Activated naive CD8-positive, alpha-beta T cell treated with anti-CD3 and anti-CD28 coated beads, Interleukin-2, amount 10 ng/mL, durations not matched to agents 7 days and 5 days (primary cell): Measurements from ENCODE around the gene MICAL2. TPM values are rescaled to one million over a fixed set of nuclear protein-coding genes. Genes with fewer than 3 reads are reported as not detected.
A peak's percentile ranks its signal among the peaks of the same experiment; 100 is the strongest.

ENCODE experiments used
- ATAC-seq: fragments of 150-1000 bp; cut with Tn5 transposase; one replicate; pipeline ENCODE4 v1.10.0; 2021; ENCODE audit warnings: low read depth, moderate library complexity
- POLR2A ChIA-PET: fragments of 350-600 bp; sonication (Branson Sonifier 250); formaldehyde crosslinking; loops from one replicate; lab custom pipeline; 2021; ENCODE audit warnings: antibody characterized with exemption; lab: Charles Lee
- DNase-seq: peaks from one replicate; pipeline ENCODE4 v3.0.0; 2021
- H3K27ac Mint-ChIP-seq: one replicate; pipeline ENCODE4 v1.8.0; 2022; ENCODE audit warnings: mild to moderate bottlenecking, mixed read lengths
- H3K27me3 Mint-ChIP-seq: one replicate; pipeline ENCODE4 v1.8.0; 2022; ENCODE audit warnings: mild to moderate bottlenecking, moderate library complexity, mixed read lengths
- H3K36me3 Mint-ChIP-seq: one replicate; pipeline ENCODE4 v1.8.0; 2021; ENCODE audit warnings: mild to moderate bottlenecking, mixed read lengths
- H3K4me1 Mint-ChIP-seq: one replicate; pipeline ENCODE4 v1.8.0; 2021; ENCODE audit warnings: mixed read lengths
- H3K4me3 Mint-ChIP-seq: one replicate; pipeline ENCODE4 v1.8.0; 2022; ENCODE audit warnings: mild to moderate bottlenecking, moderate library complexity, mixed read lengths
- H3K9me3 Mint-ChIP-seq: one replicate; pipeline ENCODE4 v1.8.0; 2021; ENCODE audit warnings: mixed read lengths
- total RNA-seq, 2 experiments: library from RNA; stranded (reverse); gene quantifications; one replicate each; pipeline ENCODE4 v1.2.3, GENCODE V29; 2021

MICAL2 gene
- total RNA-seq, 2 experiments from 2014 or later: 36.9 to 42.6 TPM

DNA sequence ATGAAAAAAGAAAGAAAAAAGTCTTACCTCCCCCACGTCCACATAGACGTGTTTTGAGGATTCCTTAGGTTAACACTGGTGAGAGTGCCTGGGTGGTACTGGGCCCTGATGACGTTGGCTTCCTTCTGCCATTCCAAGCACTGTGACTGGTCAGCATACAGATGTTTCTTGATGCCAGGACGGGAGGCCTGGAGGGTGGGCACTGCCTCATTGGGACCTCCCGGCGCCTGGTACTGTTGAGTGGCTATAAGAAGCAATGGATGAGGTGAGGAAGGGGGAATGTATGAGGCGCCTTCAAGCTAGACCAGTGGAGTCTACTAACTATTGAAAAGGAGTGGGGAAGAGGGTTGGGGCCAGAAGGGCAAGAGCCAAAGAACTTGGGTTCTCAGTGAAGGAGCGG lies 45.3 kb downstream of the MICAL2 start:
- H3K27ac Mint-ChIP-seq: peak overlapping the region; percentile 72
- no peak for ATAC-seq
- POLR2A ChIA-PET: interaction anchor here (1.1 kb wide), 1 partner anchor 15 kb away, joined by 4 read pairs; no protein-coding TSS in a partner anchor
- DNase-seq: no peak
- no peak overlapping the region for H3K4me3 Mint-ChIP-seq
- no peaks in the 10 kb centered on the region for H3K27me3 Mint-ChIP-seq
- H3K4me1 Mint-ChIP-seq: peaks cover 59% of the 10 kb centered on the region
- H3K9me3 Mint-ChIP-seq: no peaks in the 10 kb centered on the region
- peaks cover 13% of the 10 kb centered on the region for H3K36me3 Mint-ChIP-seq

DNA sequence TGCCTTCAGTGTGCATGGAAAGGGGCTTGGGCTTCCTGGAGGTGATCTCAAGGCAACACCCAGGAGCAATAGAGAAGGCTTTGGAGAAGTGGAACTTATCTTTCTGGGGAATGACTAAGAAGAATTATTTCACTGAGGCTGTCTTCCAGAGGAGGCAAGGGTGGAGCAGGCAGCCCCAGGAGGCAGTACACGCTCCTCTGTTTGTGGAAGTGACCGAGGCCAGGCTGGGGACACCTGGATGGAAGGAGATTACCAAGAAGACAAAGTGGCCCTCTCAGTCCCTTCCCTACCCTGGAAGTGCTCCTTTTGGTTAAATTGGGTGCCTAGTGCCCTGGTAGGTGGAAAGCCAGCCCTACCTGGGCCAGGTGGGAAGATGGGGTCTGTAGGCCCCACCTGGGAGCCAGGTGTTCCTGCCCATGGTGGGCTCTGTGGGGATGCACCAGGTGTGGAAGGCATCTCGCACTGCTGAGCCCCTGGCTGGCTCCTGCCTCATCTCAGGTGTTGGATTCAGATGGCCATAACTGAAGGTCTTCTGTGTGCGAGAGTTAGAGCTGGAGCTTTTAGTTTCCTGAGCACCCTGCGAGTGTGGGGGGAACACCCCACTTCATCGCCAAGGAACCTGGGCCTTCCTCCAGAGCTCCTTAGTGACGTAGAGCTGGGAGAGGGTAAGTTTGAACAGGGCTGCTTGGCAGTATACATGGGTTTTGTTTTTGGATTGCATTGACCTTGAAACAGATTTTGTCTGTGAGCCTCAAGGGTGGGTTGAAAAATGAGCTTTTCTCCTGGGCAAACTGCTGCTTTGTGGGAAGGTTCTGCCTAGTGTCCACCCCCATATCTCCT lies 46.1 kb downstream of the MICAL2 start:
- DNase-seq: no peak
- no peak for ATAC-seq
- H3K4me1 Mint-ChIP-seq: peaks cover 51% of the 10 kb centered on the region
- H3K9me3 Mint-ChIP-seq: no peaks in the 10 kb centered on the region
- POLR2A ChIA-PET: interaction anchor here (0.9 to 1.4 kb wide), 5 partner anchors 16 to 80 kb away, joined by 3 to 5 read pairs (median 3); no protein-coding TSS in a partner anchor
- peaks cover 11% of the 10 kb centered on the region for H3K36me3 Mint-ChIP-seq
- peak overlapping the region; percentile 27 for H3K4me3 Mint-ChIP-seq
- peak overlapping the region; percentile 72 for H3K27ac Mint-ChIP-seq
- H3K27me3 Mint-ChIP-seq: no peaks in the 10 kb centered on the region

DNA sequence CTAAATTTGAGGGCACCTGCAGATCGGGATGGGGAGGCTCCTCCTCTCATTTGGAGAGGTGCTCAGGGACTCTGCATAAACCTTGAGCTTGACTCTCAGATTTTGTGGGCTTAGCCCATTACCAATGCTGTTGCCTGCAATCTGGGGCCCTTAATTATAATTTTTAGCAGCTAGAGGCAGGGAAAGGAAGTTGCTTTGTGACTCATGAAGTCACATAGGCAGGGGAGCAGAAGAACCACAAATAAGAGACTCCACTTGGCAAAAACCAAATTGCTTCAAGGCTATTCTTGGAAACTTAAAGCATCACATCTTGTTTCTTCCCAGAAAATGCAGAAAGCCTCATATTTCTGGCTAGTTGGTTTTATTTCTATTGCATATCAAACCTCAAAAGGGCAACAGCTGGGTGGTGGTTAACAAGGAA lies 46.9 kb downstream of the MICAL2 start:
- H3K4me3 Mint-ChIP-seq: peak overlapping the region; percentile 27
- DNase-seq: no peak
- peak overlapping the region; percentile 72 for H3K27ac Mint-ChIP-seq
- ATAC-seq: peak; percentile 83
- POLR2A ChIA-PET: interaction anchor here (0.9 to 1.4 kb wide), 4 partner anchors 36 to 79 kb away, joined by 3 to 5 read pairs (median 3); no protein-coding TSS in a partner anchor
- no peaks in the 10 kb centered on the region for H3K9me3 Mint-ChIP-seq
- no peaks in the 10 kb centered on the region for H3K27me3 Mint-ChIP-seq
- H3K36me3 Mint-ChIP-seq: peaks cover 12% of the 10 kb centered on the region
- peaks cover 47% of the 10 kb centered on the region for H3K4me1 Mint-ChIP-seq

DNA sequence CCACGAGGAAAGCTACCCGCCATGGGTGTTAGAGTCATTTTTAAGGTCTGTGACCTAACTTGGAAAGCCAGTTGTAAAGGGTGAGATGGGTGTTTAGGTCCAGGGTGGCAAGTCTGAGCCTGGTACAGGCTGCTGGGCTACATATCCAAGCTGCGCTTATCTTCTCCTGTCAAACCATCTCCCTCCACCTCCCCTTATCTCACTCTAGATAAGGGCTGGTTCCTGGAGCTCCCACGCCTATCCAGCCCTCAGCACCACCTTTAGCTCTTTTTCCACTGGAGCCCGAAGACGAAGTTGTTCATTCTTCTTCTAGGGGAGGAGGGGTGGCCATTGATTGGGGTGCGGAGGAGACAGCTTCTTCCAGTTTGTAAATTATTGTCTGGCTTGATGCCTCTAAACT lies 48.5 kb downstream of the MICAL2 start:
- Mint-ChIP-seq H3K36me3 (peaks cover 7% of the 10 kb centered on the region), H3K4me1 (peaks cover 45% of the 10 kb centered on the region), H3K27ac (no peak overlapping the region), H3K4me3 (no peak overlapping the region), H3K27me3 (no peaks in the 10 kb centered on the region), H3K9me3 (no peaks in the 10 kb centered on the region)
- POLR2A ChIA-PET: interaction anchor here (1.2 to 1.4 kb wide), 2 partner anchors 37 to 66 kb away, joined by 3 to 4 read pairs; no protein-coding TSS in a partner anchor
- ATAC-seq (no peak), DNase-seq (no peak)

DNA sequence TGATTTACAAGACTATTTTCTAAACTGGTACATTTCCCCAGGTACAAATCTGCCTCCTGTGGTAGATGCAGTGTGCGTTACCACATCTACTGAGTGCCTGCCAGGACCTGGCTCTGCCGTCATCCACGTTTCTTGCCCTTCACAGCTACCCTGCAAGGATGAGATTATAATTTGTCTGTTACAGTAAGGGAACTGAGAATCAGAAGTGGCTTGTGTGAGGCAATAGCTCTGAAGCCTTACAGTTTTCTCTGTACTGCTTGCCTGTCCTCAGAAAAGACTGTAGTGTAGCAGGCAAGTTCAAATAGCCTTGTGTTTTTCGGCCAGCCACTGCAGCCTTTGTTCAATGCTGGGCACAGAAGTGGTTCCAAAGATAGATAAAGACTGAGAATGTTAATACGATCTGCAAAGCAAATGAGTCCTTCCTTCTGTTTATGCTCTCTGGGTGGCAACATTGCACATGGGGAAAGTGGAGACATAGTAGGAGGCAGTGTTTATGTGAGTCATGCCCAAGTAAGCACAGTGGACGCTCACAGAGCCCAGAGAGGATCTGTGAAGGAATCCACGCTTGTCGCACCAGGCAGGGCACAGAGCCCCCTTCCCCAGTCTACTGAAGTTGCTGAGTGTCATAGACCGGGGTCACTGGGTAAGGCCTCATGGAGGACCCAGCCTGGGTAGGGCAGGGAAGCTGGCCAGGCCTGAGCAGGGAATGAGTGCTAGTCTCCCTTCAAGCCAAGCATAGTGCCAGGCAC lies 49.1 kb downstream of the MICAL2 start:
- Mint-ChIP-seq H3K4me3 (no peak overlapping the region), H3K9me3 (no peaks in the 10 kb centered on the region), H3K4me1 (peaks cover 48% of the 10 kb centered on the region), H3K27me3 (no peaks in the 10 kb centered on the region), H3K27ac (no peak overlapping the region), H3K36me3 (peaks cover 9% of the 10 kb centered on the region)
- POLR2A ChIA-PET: interaction anchor here (1.2 to 1.4 kb wide), 2 partner anchors 36 to 66 kb away, joined by 3 to 4 read pairs; no protein-coding TSS in a partner anchor
- ATAC-seq (no peak), DNase-seq (no peak)

DNA sequence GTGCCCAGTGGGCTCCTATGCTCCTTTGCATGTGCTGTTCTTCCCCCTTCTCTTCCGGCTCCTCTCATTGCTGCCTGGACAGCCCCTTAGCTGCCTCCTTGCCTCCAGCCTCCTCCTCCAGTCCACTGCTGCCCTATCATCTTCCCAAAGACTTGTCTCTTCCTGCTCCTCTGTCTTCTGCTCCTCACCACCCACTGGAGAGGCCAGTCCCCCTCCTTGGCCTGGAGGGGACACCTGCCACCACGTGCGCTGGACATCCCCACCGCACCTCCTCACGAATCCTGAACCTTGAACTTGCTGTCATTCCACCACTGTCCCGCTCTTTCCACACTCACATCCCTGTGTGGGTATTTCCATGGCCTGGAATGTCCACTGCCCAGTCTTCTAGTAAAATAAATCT lies 49.8 kb downstream of the MICAL2 start:
- Mint-ChIP-seq H3K27me3 (no peaks in the 10 kb centered on the region), H3K9me3 (no peaks in the 10 kb centered on the region), H3K4me3 (no peak overlapping the region), H3K4me1 (peaks cover 48% of the 10 kb centered on the region), H3K36me3 (peaks cover 9% of the 10 kb centered on the region), H3K27ac (no peak overlapping the region)
- POLR2A ChIA-PET: interaction anchor here (1.4 kb wide), 1 partner anchor 65 kb away, joined by 4 read pairs; no protein-coding TSS in a partner anchor
- DNase-seq (no peak), ATAC-seq (no peak)

DNA sequence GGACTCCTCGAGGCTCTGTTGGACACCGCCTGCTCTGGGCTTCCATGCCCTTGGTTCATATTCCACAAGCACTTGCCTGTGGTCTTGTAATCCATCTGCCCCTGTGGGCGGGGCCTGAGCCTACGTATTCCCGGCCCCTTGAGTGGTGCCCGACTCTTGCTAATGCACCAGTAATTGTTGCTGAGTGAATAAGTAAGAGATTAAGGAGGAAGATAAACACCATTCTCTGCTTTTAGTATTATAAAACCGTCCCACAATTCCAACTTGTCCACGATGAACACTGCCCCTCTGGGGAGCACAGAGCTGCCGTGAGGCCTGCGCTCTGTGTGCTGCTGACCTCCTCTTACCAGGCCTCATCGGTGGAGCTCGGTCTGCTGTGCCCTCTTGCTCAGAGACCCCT lies 50.3 kb downstream of the MICAL2 start:
- POLR2A ChIA-PET: interaction anchor here (1.0 kb wide), 1 partner anchor 8 kb away, joined by 6 read pairs; no protein-coding TSS in a partner anchor
- Mint-ChIP-seq H3K27me3 (no peaks in the 10 kb centered on the region), H3K4me3 (no peak overlapping the region), H3K36me3 (peaks cover 8% of the 10 kb centered on the region), H3K4me1 (peaks cover 45% of the 10 kb centered on the region), H3K9me3 (no peaks in the 10 kb centered on the region), H3K27ac (no peak overlapping the region)
- DNase-seq: no peak
- ATAC-seq: no peak

DNA sequence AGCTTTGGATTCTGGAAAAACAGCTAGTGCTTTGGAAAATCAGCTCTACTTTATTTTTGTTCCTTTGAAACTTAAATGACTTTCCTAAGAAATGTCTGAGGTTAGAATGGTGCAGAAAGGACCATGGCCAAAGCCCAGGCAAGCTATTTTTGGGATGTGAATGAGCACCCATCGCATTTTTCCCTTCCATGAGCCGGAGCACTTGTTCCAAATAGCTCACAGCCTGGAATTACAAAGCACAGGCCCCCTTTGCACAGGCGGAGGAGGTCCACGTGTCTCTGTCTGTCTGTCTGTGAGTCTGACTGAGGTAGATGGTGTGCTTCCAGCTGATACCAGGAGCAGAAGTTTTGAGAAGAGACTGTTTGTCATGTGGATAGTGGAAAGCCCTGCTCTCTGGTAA lies 50.7 kb downstream of the MICAL2 start:
- H3K27me3 Mint-ChIP-seq: no peaks in the 10 kb centered on the region
- H3K27ac Mint-ChIP-seq: no peak overlapping the region
- no peak for DNase-seq
- H3K4me3 Mint-ChIP-seq: no peak overlapping the region
- peaks cover 40% of the 10 kb centered on the region for H3K4me1 Mint-ChIP-seq
- ATAC-seq: no peak
- H3K36me3 Mint-ChIP-seq: peaks cover 6% of the 10 kb centered on the region
- no peaks in the 10 kb centered on the region for H3K9me3 Mint-ChIP-seq
- POLR2A ChIA-PET: interaction anchor here (1.0 kb wide), 1 partner anchor 9 kb away, joined by 6 read pairs; no protein-coding TSS in a partner anchor

DNA sequence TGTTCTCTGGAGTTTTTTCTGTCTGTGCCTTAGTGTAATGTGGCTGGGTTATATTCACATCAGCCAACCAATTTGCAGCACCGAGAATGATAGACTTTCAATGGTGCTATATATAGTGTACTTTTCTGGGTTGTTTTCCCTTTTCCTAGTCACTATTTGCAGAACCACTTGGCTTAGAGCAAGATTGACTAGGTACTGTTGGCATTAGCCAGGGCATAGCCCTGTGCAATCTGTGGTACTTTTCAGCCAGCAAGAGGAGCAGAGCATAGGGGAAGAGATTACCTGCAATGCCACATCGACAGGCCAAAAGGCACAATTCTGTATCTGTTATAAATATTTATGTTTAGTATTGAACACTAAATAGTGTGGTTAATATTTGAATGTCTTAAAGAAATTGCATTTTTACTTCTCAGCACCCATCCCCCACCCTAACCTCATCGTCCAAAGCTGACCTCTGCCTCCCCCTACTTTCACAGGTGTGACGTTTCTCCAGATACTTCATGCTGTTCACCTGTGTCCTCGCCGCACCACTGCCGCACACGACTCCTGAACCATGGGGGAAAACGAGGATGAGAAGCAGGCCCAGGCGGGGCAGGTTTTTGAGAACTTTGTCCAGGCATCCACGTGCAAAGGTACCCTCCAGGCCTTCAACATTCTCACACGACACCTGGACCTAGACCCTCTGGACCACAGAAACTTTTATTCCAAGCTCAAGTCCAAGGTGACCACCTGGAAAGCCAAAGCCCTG lies 51.4 kb downstream of the MICAL2 start:
- peaks cover 38% of the 10 kb centered on the region for H3K4me1 Mint-ChIP-seq
- H3K9me3 Mint-ChIP-seq: no peaks in the 10 kb centered on the region
- ATAC-seq: no peak
- POLR2A ChIA-PET: interaction anchor here (1.0 kb wide), 1 partner anchor 9 kb away, joined by 6 read pairs; no protein-coding TSS in a partner anchor
- H3K4me3 Mint-ChIP-seq: no peak overlapping the region
- peaks cover 6% of the 10 kb centered on the region for H3K36me3 Mint-ChIP-seq
- no peak overlapping the region for H3K27ac Mint-ChIP-seq
- no peak for DNase-seq
- H3K27me3 Mint-ChIP-seq: no peaks in the 10 kb centered on the region

DNA sequence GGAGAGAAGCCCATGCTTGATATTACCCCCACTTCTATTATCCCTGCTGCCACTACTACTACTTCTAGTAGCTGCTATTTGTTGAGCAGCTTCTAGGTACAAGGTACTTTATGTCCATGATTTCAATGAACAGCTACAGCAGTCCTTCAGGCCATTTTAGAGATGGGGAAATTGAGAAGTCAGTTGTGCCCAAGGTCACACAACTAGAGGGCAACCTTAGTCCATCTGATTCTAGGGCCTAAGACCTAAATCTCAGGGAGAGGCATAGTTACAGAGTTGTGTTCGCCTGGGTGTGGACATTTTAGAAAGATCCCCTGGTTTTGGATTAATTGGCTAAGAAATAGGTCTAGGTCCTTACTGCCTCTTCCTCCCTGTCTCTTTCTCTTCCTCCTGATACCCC lies 52.3 kb downstream of the MICAL2 start:
- Mint-ChIP-seq H3K4me1 (peaks cover 32% of the 10 kb centered on the region), H3K27me3 (no peaks in the 10 kb centered on the region), H3K36me3 (peaks cover 6% of the 10 kb centered on the region), H3K27ac (no peak overlapping the region), H3K9me3 (no peaks in the 10 kb centered on the region), H3K4me3 (no peak overlapping the region)
- ATAC-seq (no peak), DNase-seq (no peak)
- POLR2A ChIA-PET: no interaction called here

DNA sequence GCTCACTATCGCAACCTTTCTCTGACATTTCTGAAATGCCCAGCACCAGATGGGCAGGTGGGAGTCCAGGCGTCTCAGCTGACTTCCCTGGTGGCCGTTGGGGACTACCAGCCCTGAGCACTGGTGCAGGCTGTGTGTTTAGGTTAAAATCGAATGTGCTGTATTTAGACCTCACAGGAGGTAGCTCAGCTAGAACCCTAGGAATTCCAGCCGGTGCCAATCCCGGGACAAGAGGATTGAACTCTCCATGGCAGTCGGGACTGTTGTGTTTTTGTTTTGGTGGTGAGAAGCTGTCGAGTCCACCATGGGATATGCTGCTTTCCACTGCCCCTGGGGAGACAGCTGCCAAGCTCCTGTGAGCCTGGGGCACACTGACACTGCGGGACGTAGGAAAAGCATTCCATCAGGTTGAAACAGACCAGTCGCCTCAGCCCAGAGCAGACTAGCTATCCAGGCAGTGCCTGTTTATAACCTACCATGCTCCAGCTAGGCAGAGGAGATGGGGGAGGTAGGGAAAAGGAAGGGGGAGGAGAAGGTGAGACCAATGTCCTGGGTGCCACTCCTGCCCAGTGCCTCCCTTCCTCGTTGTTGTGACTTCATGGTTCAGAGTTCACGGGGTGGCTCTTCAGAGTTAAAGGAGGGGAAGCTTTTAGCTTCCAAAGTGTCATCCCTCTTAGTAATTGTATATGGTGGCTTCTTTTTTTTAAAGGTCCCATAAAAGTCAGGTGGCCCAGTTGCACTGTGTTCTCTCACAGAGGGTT lies 53.0 kb downstream of the MICAL2 start:
- Mint-ChIP-seq H3K9me3 (no peaks in the 10 kb centered on the region), H3K4me3 (no peak overlapping the region), H3K36me3 (peaks cover 10% of the 10 kb centered on the region), H3K27ac (peak overlapping the region; percentile 23), H3K27me3 (no peaks in the 10 kb centered on the region), H3K4me1 (peaks cover 33% of the 10 kb centered on the region)
- POLR2A ChIA-PET: interaction anchor here (0.9 kb wide), 1 partner anchor 15 kb away, joined by 3 read pairs; no protein-coding TSS in a partner anchor
- DNase-seq: no peak
- no peak for ATAC-seq
